ACC112 (cell line): ENCODE data around the gene S1PR1.
"Not testable (repeated sequence)": the region's sequence is repeated elsewhere in the genome, so short reads cannot be mapped to it uniquely, and the experiment has no call there.

Experiments
- H2AFZ ChIP-seq: fragments of 200-600 bp; sonication (generic); one replicate; pipeline ENCODE4 v1.6.0; 2017; ENCODE audit warnings: antibody characterized with exemption, low read length; ENCODE audit not compliant: unreplicated experiment
- H3K27ac ChIP-seq: fragments of 200-600 bp; sonication (generic); 2 replicates; pipeline ENCODE4 v1.5.1; 2014; ENCODE audit warnings: low read depth, mild to moderate bottlenecking, antibody characterized with exemption, low read length, moderate library complexity
- H3K27me3 ChIP-seq: fragments of 200-600 bp; sonication (generic); 2 replicates; pipeline ENCODE4 v1.6.1; 2014; ENCODE audit warnings: mild to moderate bottlenecking, antibody characterized with exemption, low read length, moderate library complexity, mixed read lengths; ENCODE audit not compliant: insufficient read depth
- H3K36me3 ChIP-seq: fragments of 200-600 bp; sonication (generic); 2 replicates; pipeline ENCODE4 v1.6.1; 2016; ENCODE audit warnings: mild to moderate bottlenecking, antibody characterized with exemption, low read length, moderate library complexity, mixed read lengths; ENCODE audit not compliant: insufficient read depth
- H3K4me1 ChIP-seq: fragments of 200-600 bp; sonication (generic); one replicate; pipeline ENCODE4 v1.6.1; 2016; ENCODE audit warnings: low read length, mixed read lengths; ENCODE audit not compliant: insufficient read depth, unreplicated experiment, control insufficient read depth
- H3K4me3 ChIP-seq: fragments of 200-600 bp; sonication (generic); 2 replicates; pipeline ENCODE4 v1.5.1; 2014; ENCODE audit warnings: mild to moderate bottlenecking, low read depth, low read length
- H3K79me2 ChIP-seq: fragments of 200-600 bp; sonication (generic); one replicate; pipeline ENCODE4 v1.6.0; 2016; ENCODE audit warnings: low read length; ENCODE audit not compliant: control insufficient read depth, unreplicated experiment, insufficient read depth

S1PR1 gene

GRCh38 chr1:101236516-101237228 is at the start of gene S1PR1:
Gene S1PR1 (plus strand): TSS chr1:101237019. CDS start chr1:101238985, 1,966 bp downstream.
- Histone ChIP-seq H3K79me2 (no peaks in the 10 kb centered on the region), H3K27ac (no peak within 1 kb of the TSS), H3K4me3 (peak within 1 kb of the TSS; percentile 88), H3K27me3 (no peaks in the 10 kb centered on the region), H3K4me1 (peaks cover 4% of the 10 kb centered on the region), H2AFZ (peak within 1 kb of the TSS; percentile 96), H3K36me3 (no peaks in the 10 kb centered on the region)

- H3K27me3 ChIP-seq, result no peaks in the 10 kb centered on the region
- no peak overlapping the region for H3K27ac ChIP-seq
- H2AFZ ChIP-seq, result no peak overlapping the region
- no peaks in the 10 kb centered on the region for H3K36me3 ChIP-seq
- no peak overlapping the region for H3K4me3 ChIP-seq
- H3K4me1 ChIP-seq, result peaks cover 23% of the 10 kb centered on the region
- H3K79me2 ChIP-seq, result no peaks in the 10 kb centered on the region
Measured at GRCh38 chr1:101187297-101187696, 49.5 kb upstream of the S1PR1 start.

- Histone ChIP-seq H3K79me2 (no peaks in the 10 kb centered on the region), H3K4me1 (peaks cover 16% of the 10 kb centered on the region), H2AFZ (no peak overlapping the region), H3K36me3 (no peaks in the 10 kb centered on the region), H3K27me3 (no peaks in the 10 kb centered on the region), H3K27ac (no peak overlapping the region), H3K4me3 (no peak overlapping the region)
Measured at GRCh38 chr1:101188331-101188730, 48.5 kb upstream of the S1PR1 start.

GRCh38 chr1:101188968-101189367 is 47.9 kb upstream of the S1PR1 start:
- not testable (repeated sequence) for H3K27ac ChIP-seq, H3K4me3 ChIP-seq, H2AFZ ChIP-seq, H3K36me3 ChIP-seq, H3K27me3 ChIP-seq, H3K79me2 ChIP-seq
- peaks cover 21% of the 10 kb centered on the region for H3K4me1 ChIP-seq

GRCh38 chr1:101190441-101190840 is 46.4 kb upstream of the S1PR1 start:
- peaks cover 19% of the 10 kb centered on the region for H3K4me1 ChIP-seq
- no peak overlapping the region for H2AFZ ChIP-seq
- H3K79me2 ChIP-seq, result no peaks in the 10 kb centered on the region
- H3K27me3 ChIP-seq, result no peaks in the 10 kb centered on the region
- no peak overlapping the region for H3K27ac ChIP-seq
- H3K4me3 ChIP-seq, result no peak overlapping the region
- no peaks in the 10 kb centered on the region for H3K36me3 ChIP-seq

- no peak overlapping the region for H3K4me3 ChIP-seq
- no peaks in the 10 kb centered on the region for H3K79me2 ChIP-seq
- H2AFZ ChIP-seq, result no peak overlapping the region
- no peak overlapping the region for H3K27ac ChIP-seq
- no peaks in the 10 kb centered on the region for H3K36me3 ChIP-seq
- H3K4me1 ChIP-seq, result peaks cover 12% of the 10 kb centered on the region
- H3K27me3 ChIP-seq, result no peaks in the 10 kb centered on the region
Measured at GRCh38 chr1:101191049-101191448, 45.8 kb upstream of the S1PR1 start.

GRCh38 chr1:101193733-101194169 is 43.1 kb upstream of the S1PR1 start:
- Histone ChIP-seq H3K36me3 (no peaks in the 10 kb centered on the region), H3K4me3 (no peak overlapping the region), H2AFZ (no peak overlapping the region), H3K4me1 (peaks cover 6% of the 10 kb centered on the region), H3K27ac (no peak overlapping the region), H3K79me2 (no peaks in the 10 kb centered on the region), H3K27me3 (no peaks in the 10 kb centered on the region)

GRCh38 chr1:101194746-101195145 is 42.1 kb upstream of the S1PR1 start:
- Histone ChIP-seq H3K4me3 (no peak overlapping the region), H3K36me3 (no peaks in the 10 kb centered on the region), H3K4me1 (peaks cover 6% of the 10 kb centered on the region), H3K27ac (no peak overlapping the region), H2AFZ (no peak overlapping the region), H3K27me3 (no peaks in the 10 kb centered on the region), H3K79me2 (no peaks in the 10 kb centered on the region)

- Histone ChIP-seq H3K4me3 (no peak overlapping the region), H3K79me2 (no peaks in the 10 kb centered on the region), H3K36me3 (no peaks in the 10 kb centered on the region), H3K4me1 (peaks cover 20% of the 10 kb centered on the region), H2AFZ (no peak overlapping the region), H3K27ac (no peak overlapping the region), H3K27me3 (no peaks in the 10 kb centered on the region)
Measured at GRCh38 chr1:101196668-101197067, 40.2 kb upstream of the S1PR1 start.

- Histone ChIP-seq H3K27me3 (no peaks in the 10 kb centered on the region), H2AFZ (no peak overlapping the region), H3K4me1 (peaks cover 14% of the 10 kb centered on the region), H3K27ac (no peak overlapping the region), H3K79me2 (no peaks in the 10 kb centered on the region), H3K4me3 (no peak overlapping the region), H3K36me3 (no peaks in the 10 kb centered on the region)
Measured at GRCh38 chr1:101198842-101199636, 37.8 kb upstream of the S1PR1 start.

GRCh38 chr1:101199637-101199982 is 37.2 kb upstream of the S1PR1 start:
- H2AFZ ChIP-seq, result no peak overlapping the region
- no peaks in the 10 kb centered on the region for H3K36me3 ChIP-seq
- H3K4me1 ChIP-seq, result peaks cover 14% of the 10 kb centered on the region
- no peaks in the 10 kb centered on the region for H3K27me3 ChIP-seq
- no peak overlapping the region for H3K4me3 ChIP-seq
- H3K27ac ChIP-seq, result no peak overlapping the region
- H3K79me2 ChIP-seq, result no peaks in the 10 kb centered on the region
